GM18498 (cell line): ENCODE results near the gene DDX24.

Experiments
- ATAC-seq: cut with Tn5 transposase; IDR thresholded peaks from one replicate; pipeline ENCODE4 v1.9.1; 2021; ENCODE audit warnings: mild to moderate bottlenecking, moderate library complexity; ENCODE audit not compliant: unreplicated experiment

Gene DDX24

DNA sequence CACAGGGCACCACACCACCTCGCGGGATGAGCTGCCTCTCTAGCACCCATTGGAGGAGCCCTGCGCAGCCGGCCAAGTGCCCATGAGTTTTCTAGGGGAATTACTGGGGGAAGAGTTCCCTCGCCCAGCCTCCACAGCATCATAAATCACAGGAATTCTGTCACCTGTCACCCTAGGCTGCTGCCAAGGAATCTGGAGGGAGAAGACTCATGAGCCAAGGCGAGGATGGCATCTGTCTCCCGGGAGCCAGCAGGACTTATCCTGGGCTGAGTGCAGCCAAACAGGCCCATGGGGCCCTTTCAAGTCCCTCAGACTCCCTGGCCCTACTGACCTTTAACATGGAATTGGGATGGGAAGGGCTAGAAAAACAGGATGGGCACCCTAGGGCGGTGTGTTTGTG is 62.7 kb downstream of the DDX24 start:
- ATAC-seq, result no peak

DNA sequence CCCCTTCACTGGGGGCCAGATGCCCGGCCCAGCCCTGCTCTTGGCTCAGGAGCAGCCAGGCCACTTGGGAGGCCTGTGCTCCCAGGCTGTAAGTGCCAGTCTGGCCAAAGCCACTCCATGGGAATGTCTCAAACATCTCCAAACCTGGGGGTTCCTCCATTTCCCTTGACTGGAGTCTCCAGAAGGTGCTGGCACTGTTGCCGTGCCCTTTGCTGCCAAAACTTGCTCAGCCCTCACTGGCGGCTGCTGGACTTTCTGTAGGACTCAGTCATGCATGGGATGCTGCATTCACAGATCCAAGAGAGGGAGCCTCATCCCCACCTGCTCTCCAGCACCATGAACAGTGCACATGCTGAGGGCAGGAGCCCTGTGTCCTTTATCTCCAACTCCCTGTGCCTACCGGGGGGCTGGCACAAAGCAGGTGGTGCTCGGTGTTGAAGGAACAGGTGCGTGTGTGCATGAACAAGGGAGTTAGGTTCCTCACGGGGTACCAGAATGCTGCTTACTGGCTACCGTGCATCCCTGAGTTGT is 64.5 kb downstream of the DDX24 start:
- ATAC-seq, result no peak

DNA sequence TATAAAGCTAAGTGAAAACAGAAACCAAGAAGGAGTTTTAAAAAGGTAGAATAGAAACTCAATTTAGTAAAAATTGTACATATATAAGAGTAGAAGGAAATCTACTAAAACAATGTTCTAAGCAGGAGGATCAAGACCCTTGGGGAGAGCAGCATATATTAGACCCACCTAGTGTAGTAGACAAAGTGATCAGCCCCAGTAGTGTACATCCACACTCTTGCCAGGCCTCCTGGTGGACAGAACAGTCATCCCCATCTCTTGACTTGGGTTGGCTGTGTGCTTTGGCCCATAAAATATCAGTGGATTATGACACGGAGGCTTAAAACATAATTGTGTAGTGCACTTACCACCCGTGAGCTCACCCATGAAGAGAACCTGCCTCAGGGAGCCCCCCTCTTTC is 65.8 kb downstream of the DDX24 start:
- no peak for ATAC-seq

DNA sequence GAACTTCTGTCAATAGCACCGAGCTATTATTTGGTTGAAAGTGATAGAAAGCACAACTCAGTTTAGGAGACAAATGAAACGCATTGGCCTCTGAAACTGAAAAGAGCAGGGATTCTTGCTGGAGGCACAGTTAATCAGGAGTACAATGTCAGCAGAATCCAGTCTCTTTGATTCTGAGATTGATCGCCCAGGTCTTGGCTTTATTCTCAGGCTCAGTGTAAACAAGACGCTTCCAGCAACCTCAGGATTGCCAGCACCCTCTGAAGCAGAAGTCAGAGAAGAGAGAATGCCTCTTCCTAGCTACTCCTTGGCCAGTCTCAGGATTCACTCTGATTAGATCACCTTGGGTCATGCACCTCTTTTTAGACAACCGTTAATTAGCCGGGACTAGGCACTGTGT is 66.6 kb downstream of the DDX24 start:
- no peak for ATAC-seq

DNA sequence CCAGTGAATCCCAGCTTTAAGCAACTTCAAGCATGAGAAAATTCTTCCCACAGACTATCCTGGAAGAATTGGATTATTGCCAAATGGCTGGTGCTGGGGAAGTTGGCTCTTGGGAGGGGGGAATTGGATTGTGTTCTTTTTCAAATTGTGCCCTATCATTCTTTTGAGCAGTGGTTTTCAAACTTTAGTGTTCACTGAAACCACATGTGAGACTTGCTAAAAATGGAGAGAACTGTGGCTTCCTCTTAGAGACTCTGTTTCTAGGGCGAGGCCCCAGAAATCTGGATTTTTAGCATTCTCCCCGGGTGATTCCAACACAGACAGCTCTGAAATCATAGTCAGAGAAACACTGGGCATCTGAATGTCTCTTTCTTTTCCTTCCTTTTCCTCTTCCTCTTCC is 69.2 kb downstream of the DDX24 start:
- ATAC-seq, result no peak

DNA sequence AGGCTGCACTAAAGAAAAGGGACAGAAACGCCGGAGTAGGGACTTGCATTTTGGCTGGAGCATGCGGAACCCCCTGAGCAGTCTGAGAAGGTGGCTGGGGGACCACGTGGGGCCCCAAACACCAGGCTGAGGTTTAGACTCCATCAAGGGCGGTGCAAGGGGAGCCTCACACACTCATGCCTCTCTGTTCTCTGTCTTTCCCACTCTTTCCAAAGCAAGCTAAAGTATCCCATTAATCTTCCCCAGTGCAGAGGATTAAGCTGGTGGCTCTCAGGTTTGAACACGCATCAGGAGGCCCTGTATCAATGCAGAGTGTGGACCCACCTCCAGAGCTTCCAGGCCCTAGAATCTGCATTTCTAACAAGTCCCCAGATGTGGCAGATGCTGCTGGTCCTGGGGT is 70.4 kb downstream of the DDX24 start:
- ATAC-seq, result no peak

DNA sequence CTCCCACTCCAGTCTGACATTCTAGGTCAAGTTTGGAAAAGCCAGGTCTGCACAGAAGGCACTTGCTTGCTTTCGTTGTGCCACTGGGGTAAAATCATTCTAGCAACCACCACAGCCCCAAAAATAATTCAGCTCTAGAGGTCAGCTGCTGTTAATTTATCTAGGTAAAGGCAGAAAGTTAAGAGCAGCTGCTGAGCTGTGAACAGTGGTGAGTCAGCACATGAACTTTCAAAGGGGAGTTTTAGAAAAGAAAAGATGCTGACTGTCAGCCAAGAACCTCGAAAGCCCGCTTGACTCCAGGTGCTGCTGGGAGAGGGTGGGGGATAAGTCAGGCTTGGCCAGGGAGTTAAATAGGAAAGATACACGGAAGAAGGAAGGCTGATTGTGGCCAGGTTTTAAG is 71.2 kb downstream of the DDX24 start:
- peak; percentile 51 for ATAC-seq

DNA sequence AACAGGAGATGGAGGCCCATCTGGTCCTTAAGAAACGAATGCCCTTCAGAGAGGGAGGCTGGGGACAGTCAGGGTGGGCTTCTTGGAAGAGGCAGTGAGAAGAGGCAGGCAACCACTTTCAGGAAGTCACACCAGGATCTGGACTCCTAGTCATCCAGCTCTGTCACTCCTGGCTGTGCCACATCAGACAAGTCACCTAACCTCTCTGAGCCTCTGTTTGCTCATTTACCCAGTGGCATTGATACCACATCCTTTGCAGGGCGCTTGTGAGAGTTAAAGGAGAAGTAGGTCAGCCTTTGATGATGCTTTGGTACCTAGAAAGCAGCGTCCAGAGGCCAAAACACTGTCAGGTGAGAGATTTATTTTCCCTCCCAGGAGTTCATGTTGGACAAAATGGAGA is 72.8 kb downstream of the DDX24 start:
- no peak for ATAC-seq

DNA sequence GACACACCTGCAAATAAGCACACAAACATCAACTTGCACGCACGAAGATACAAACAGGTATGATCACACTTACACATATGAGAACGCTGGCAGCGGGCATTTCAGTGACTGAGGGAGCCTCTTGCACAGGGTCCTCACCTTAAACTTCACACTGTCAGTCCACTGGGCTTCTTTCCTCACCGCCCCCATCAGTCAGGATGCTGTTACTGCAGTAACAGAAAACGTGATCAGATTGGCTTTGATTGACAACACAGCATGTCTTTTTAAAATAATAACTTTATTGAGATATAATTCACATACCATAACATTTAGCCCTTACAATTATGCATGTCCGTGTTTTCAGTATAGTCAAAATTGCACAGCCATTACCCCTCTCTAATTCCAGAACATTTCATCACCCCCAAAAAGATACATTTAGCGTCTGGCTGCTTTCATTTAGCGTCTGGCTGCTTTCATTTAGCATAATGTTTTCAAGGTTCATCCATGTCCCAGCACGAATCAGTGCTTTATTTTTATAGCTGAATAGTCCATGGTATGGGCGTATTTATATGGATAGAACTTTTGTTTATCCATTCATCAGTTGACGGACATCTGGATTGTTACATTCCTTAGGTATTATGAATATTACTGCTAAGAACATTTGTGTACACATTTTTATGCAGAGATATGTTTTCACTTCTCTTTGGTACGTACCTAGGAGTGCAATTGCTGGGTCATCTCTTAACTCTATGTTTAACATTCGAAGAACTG is 75.5 kb downstream of the DDX24 start:
- no peak for ATAC-seq

DNA sequence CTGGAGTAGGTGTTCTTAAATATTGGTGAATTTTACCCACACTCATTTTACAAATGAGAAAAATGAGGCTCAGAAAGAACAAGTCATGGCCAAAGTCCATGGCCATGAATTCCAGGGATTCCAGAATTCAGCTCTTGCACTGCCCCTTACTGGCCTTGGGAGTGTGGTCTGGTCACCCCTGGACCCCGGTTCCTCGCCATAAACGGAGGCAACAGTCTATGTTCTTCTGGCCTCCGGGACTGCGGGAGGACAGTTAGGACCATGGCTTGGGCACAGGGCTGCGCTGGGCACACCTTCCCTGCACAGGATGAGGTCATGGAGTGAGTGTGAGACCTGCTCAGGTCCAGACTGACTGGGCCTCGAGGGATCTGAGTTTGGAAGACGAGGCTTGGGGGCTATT is 77.0 kb downstream of the DDX24 start:
- ATAC-seq, result no peak

DNA sequence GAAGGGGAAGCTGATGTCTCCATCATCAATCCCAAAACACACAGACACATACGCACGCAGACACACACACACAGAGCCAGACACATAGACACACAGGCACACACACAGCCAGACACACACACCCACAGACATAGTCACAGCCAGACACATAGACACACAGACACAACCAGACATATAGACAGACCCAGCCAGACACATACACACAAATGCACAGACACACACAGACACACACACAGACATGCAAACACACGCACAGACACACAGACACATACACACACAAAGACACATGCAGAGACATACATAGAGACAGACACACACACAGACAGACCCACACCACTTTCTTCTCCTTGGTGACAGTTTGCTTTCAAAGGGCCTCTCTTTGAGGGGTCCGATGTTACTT is 77.6 kb downstream of the DDX24 start:
- no peak for ATAC-seq

DNA sequence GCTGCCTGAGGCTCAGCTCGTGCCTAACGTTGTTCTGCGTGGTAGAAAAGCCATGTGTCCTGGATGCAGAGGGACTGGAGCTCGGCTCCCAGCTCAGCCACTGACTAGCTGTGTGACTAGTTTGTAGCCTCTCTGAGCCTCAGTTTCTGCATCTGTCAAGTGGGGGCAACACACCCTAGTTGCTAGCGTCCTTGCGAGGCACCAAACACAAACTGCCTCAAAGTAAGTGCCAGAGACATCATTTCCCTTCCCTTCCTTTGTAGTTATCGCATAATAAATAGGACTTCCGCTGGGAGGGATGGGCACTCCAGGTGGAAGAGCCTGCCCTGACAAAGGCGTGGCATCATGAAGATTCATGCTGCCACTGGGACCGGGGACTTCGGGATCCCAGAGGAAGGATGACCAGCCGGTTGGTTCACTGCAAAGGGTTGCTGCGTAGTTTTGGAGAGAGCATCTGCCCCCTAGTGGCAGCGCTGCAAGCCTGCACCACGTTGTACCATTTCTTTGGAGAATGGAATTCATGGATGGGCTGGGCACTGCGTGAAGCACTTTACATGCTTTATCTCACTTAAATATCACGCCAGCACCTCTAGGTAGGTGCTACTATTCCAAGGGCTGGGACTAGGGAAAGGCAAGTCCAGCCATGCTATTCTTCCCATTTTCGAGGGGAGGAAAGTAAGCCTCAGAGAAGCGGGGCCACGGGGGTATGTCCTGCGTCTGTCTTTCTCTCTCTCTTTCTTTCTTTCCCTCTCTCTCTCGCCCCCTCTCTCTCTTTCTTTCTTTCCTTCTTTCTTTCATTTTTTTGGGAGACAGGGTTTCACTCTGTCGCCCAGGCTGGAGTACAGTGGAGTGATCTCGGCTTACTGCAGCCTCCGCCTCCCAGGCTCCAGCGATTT is 79.3 kb downstream of the DDX24 start:
- ATAC-seq, result peak; percentile 78

DNA sequence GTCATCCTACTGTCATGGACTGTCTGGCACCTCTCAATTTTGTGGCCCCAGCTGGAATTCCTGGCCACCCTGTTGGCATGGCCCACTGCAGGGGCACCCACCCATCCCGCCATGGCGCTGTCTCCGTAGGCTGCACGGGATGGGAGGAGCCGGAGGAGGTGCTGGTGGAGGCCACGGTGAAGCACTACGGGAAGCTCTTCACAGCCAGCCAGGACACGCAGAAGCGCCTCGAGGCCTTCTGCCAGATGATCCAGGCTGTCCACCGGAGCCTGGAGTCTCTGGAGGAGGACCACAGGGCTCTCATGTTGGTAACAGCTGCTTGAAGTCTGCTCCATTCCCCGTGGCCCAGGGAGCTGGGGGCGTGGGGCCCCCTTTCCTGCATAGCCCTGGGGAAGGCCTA is 80.0 kb downstream of the DDX24 start:
- no peak for ATAC-seq

DNA sequence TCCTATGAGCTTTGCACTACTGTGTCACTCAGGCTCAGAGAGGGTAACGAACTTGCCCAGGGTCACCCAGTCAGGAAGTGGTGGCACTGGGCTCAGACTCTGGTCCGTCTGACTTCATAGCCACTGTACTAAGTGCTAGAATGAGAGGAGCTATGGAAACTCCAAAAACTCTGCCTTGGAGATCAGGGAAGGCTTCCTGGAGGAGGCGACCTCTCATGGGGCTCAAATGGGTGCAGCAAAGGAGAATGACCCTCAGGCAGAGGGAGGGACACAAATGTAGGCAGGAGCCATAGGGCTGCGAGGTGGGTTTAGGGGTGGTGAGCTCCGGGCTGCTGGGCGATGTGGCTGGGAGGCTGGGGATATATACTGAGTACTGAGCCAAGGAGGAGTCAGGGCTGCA is 80.7 kb downstream of the DDX24 start:
- ATAC-seq, result no peak

DNA sequence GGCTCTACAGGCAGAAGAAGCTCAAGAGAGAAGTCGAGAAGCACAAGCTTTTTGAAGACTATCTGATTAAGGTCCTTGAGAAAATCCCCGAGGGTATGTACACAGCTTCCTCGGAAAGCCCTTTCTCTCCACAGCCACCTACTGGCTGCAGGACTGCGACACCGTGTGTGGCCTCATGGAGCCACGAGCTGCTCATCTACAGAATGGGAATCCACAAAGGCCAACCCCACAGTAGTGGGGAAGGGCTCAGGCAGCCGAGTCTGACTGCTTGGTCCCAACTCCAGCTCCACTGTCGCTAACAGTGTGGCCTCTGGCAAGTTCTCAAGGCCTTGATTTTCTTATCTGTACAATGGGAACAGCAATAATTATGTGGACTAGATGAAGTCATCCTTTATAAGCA is 81.4 kb downstream of the DDX24 start:
- no peak for ATAC-seq

DNA sequence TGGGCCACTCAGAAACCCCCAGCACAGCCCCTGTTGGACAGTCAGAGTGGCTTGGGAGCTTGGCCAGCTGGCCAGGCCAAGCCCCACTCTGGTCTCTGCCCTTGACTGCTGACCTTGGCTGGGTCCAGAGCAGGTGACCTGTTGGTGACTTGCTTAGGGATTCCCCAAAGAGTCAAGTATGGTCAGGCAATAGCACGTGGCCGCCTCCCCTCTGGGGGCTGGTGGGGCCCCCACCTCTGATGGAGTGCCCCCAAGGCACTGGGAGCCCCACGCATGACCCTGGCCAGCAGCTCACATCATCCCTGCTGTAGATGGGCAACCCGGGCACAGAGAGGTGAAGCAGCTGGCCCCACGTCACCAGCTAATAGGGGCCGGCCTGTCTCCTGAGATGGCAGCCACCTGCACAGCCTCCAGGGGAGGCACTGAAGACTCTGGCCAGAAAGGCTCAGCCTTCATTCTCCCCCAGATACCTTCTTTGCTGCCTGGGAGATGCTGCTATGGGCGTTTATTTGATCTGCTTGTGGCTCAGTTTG is 82.1 kb downstream of the DDX24 start:
- ATAC-seq, result no peak
